Caco-2 (cell line): ENCODE results near the gene TMEM91. TPM values are rescaled to one million over a fixed set of nuclear protein-coding genes. Genes with fewer than 3 reads are reported as not detected.
"Not testable (repeated sequence)": the region's sequence is repeated elsewhere in the genome, so short reads cannot be mapped to it uniquely, and the experiment has no call there.

Experiments used
- BruUV-seq: library from RNA; stranded (reverse); fragments of 400-500 nt; replicated peaks from 2 replicates; lab custom pipeline; 2021; lab: Mats Ljungman, UMichigan
- CTCF ChIA-PET: fragments of 300-600 bp; sonication (Branson Sonifier 250); formaldehyde crosslinking; loops from one replicate; lab custom pipeline; 2022; ENCODE audit warnings: antibody characterized with exemption; lab: Charles Lee
- POLR2A ChIA-PET: fragments of 300-600 bp; sonication (Branson Sonifier 250); formaldehyde crosslinking; loops from one replicate; lab custom pipeline; 2022; ENCODE audit warnings: antibody characterized with exemption; lab: Charles Lee
- DNase-seq, 2 experiments: peaks; one replicate each; pipeline versions ENCODE4 v3.0.0 to v3.0.0-alpha.2; 2020 to 2022
- H3K27me3 ChIP-seq: replicated peaks from 2 replicates; pipeline ENCODE4 v1.6.0; 2011; ENCODE audit warnings: low read length; ENCODE audit not compliant: control insufficient read depth, insufficient read depth
- H3K36me3 ChIP-seq: 2 replicates; pipeline ENCODE4 v1.5.1; 2011; ENCODE audit warnings: low read length; ENCODE audit not compliant: control insufficient read depth, insufficient read depth
- H3K4me1 ChIP-seq: fragments of 250-450 bp; sonication (Bioruptor Pico); 2 replicates; pipeline ENCODE4 v1.5.1; 2020; ENCODE audit warnings: mild to moderate bottlenecking
- H3K4me3 ChIP-seq: 2 replicates; pipeline ENCODE4 v1.5.1; 2011; ENCODE audit warnings: low read depth, mild to moderate bottlenecking, control low read depth, low read length
- H3K9me3 ChIP-seq: fragments of 250-450 bp; sonication (Bioruptor Pico); 2 replicates; pipeline ENCODE4 v1.5.1; 2020; ENCODE audit warnings: mild to moderate bottlenecking, moderate library complexity
- H3K27ac Mint-ChIP-seq: one replicate; pipeline ENCODE4 v1.8.0; 2022; ENCODE audit warnings: mixed read lengths; ENCODE audit not compliant: unreplicated experiment
- H3K27me3 Mint-ChIP-seq: one replicate; pipeline ENCODE4 v1.8.0; 2022; ENCODE audit warnings: mixed read lengths; ENCODE audit not compliant: insufficient read depth, unreplicated experiment
- H3K36me3 Mint-ChIP-seq: one replicate; pipeline ENCODE4 v1.8.0; 2022; ENCODE audit warnings: mild to moderate bottlenecking, mixed read lengths; ENCODE audit not compliant: insufficient read depth, unreplicated experiment
- H3K4me1 Mint-ChIP-seq: one replicate; pipeline ENCODE4 v1.8.0; 2022; ENCODE audit warnings: low read depth, mixed read lengths; ENCODE audit not compliant: unreplicated experiment
- H3K4me3 Mint-ChIP-seq: one replicate; pipeline ENCODE4 v1.8.0; 2022; ENCODE audit warnings: mild to moderate bottlenecking, moderate library complexity, mixed read lengths; ENCODE audit not compliant: unreplicated experiment
- H3K9me3 Mint-ChIP-seq: one replicate; pipeline ENCODE4 v1.8.0; 2022; ENCODE audit warnings: mixed read lengths; ENCODE audit not compliant: unreplicated experiment
- intact Hi-C: fragments of 100-400 bp; cut with micrococcal nuclease; formaldehyde crosslinking; loops from one replicate; pipeline ENCODE4 v1.10.0; 2022; ENCODE audit not compliant: unreplicated experiment
- total RNA-seq: library from RNA; stranded (reverse); gene quantifications from 2 replicates; pipeline ENCODE4 v1.2.3, GENCODE V29; 2022
- TF ChIP-seq, protein P1 (sequence below), 2 experiments: fragments of 200-600 bp in 1 of 2; IDR thresholded peaks; 1 replicate in 1 of 2; 2 replicates in 1 of 2; pipeline versions ENCODE4 v1.5.1 to v1.8.0; 2011 to 2022; ENCODE audit warnings: antibody characterized with exemption in 1 of 2, control low read depth in 1 of 2, inconsistent platforms in 1 of 2, low read depth in 1 of 2, low read length in 1 of 2, mild to moderate bottlenecking in 1 of 2, moderate library complexity in 1 of 2; ENCODE audit not compliant: insufficient read depth in 1 of 2, severe bottlenecking in 1 of 2, unreplicated experiment in 1 of 2

The TMEM91 gene
- total RNA-seq, 1 experiment from 2014 or later, result 1.4 TPM

DNA sequence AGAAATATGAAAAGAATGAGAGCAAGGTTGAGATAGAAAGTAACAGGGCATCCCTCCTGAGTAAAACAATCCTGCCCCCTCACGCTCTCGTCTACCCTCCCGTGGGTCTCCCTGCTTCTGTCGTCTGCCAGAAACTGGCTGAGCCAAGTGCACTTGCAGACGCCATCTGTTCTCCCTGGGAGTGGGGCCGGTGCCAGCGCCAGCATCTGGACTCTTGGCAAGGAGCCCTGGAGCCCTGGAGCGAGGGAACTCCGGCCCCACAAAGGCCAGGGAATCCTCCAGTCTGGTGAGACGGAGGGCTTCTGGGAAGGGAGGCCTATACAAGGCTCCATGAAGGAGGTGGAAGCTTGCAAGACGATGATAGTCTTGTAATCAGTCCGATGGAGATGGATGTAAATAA is 2.3 kb upstream of the TMEM91 start:
- Histone ChIP-seq H3K9me3 (no peaks in the 10 kb centered on the region), H3K4me3 (no peak overlapping the region), H3K4me1 (no peaks in the 10 kb centered on the region), H3K36me3 (no peaks in the 10 kb centered on the region), H3K27me3 (no peaks in the 10 kb centered on the region)
- POLR2A ChIA-PET, result no interaction called here
- no peak overlapping the region for H3K4me3 Mint-ChIP-seq
- intact Hi-C loops, result no loop called here
- TF ChIP-seq, protein P1, sequence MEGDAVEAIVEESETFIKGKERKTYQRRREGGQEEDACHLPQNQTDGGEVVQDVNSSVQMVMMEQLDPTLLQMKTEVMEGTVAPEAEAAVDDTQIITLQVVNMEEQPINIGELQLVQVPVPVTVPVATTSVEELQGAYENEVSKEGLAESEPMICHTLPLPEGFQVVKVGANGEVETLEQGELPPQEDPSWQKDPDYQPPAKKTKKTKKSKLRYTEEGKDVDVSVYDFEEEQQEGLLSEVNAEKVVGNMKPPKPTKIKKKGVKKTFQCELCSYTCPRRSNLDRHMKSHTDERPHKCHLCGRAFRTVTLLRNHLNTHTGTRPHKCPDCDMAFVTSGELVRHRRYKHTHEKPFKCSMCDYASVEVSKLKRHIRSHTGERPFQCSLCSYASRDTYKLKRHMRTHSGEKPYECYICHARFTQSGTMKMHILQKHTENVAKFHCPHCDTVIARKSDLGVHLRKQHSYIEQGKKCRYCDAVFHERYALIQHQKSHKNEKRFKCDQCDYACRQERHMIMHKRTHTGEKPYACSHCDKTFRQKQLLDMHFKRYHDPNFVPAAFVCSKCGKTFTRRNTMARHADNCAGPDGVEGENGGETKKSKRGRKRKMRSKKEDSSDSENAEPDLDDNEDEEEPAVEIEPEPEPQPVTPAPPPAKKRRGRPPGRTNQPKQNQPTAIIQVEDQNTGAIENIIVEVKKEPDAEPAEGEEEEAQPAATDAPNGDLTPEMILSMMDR (IDR thresholded peaks at IDR 0.05; ENCODE audit: insufficient read depth in 1 of 2, low read depth in 1 of 2, low read length in 1 of 2, severe bottlenecking in 1 of 2, unreplicated experiment in 1 of 2), result no peak
- H3K4me1 Mint-ChIP-seq, result no peaks in the 10 kb centered on the region
- no peaks in the 10 kb centered on the region for H3K36me3 Mint-ChIP-seq
- CTCF ChIA-PET, result no interaction called here
- H3K9me3 Mint-ChIP-seq, result no peaks in the 10 kb centered on the region
- no peaks in the 10 kb centered on the region for H3K27me3 Mint-ChIP-seq
- no TSS peak for BruUV-seq
- no peak overlapping the region for H3K27ac Mint-ChIP-seq
- no peak for DNase-seq

DNA sequence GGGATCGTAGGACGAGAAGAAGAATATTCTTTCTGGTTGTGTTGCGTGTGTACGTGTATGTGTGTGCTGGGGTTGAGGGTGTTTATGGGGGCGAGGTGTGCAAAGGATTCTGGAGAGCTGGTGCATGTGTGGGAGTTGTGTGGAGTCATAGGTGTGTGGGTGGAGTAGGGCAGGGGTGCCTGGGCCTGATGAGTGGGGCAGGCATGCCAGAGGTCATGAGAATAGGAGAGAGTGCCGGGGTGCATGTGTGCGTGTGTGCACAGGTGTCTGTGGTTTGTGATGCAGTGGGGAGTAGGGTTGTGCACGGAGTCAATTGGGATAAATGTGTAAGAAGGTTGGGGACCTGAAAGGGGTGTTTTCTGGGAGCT is 649 bp downstream of the TMEM91 start:
- CTCF ChIA-PET, result no interaction called here
- no peak overlapping the region for H3K27ac Mint-ChIP-seq
- Histone ChIP-seq H3K9me3 (no peaks in the 10 kb centered on the region), H3K4me1 (no peaks in the 10 kb centered on the region), H3K4me3 (peak overlapping the region; percentile 51), H3K36me3 (no peaks in the 10 kb centered on the region), H3K27me3 (no peaks in the 10 kb centered on the region)
- no peaks in the 10 kb centered on the region for H3K27me3 Mint-ChIP-seq
- no TSS peak for BruUV-seq
- DNase-seq, result no peak
- POLR2A ChIA-PET, result interaction anchor here (1.3 kb wide), 1 partner anchor 13 kb away, joined by 3 read pairs; no protein-coding TSS in a partner anchor
- peak overlapping the region; percentile 17 for H3K4me3 Mint-ChIP-seq
- intact Hi-C loops, result no loop called here
- H3K4me1 Mint-ChIP-seq, result no peaks in the 10 kb centered on the region
- no peaks in the 10 kb centered on the region for H3K36me3 Mint-ChIP-seq
- TF ChIP-seq, protein P1 (IDR thresholded peaks at IDR 0.05; ENCODE audit: insufficient read depth in 1 of 2, low read depth in 1 of 2, low read length in 1 of 2, severe bottlenecking in 1 of 2, unreplicated experiment in 1 of 2), result no peak
- no peaks in the 10 kb centered on the region for H3K9me3 Mint-ChIP-seq

DNA sequence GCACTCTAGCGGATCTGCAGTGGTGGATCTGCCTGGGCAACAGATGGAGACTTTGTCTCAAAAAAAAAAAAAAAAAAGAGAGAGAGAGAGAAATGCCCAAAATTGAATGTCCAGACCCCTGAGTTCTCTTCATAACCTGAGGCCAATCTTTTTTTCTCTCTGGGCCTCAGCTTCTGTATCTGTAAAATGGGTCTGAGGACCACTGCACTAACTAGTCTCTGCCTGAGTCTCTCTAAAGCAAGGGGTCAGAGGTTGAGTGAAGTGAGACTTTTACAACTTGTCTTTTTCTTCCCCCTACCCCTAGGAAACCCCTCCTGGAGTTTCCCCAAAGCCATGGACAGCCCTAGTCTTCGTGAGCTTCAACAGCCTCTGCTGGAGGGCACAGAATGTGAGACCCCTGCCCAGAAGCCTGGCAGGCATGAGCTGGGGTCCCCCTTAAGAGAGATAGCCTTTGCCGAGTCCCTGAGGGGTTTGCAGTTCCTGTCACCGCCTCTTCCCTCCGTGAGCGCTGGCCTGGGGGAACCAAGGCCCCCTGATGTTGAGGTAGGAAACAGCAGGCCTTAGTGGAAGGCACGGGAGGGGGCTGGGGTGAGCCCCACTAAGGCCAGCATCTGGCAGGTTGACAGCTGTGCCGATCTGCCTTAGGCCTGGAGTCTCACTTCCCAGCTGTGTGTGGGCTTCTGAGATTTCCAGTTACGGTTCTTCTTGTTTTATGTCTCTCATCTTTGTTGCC is 1.8 kb downstream of the TMEM91 start:
- Histone ChIP-seq H3K9me3 (no peaks in the 10 kb centered on the region), H3K4me3 (no peak overlapping the region), H3K27me3 (no peaks in the 10 kb centered on the region), H3K4me1 (no peaks in the 10 kb centered on the region), H3K36me3 (no peaks in the 10 kb centered on the region)
- BruUV-seq, result no TSS peak
- no peak for DNase-seq
- no peak overlapping the region for H3K4me3 Mint-ChIP-seq
- intact Hi-C loops, result no loop called here
- H3K27me3 Mint-ChIP-seq, result no peaks in the 10 kb centered on the region
- TF ChIP-seq, protein P1 (IDR thresholded peaks at IDR 0.05; ENCODE audit: insufficient read depth in 1 of 2, low read depth in 1 of 2, low read length in 1 of 2, severe bottlenecking in 1 of 2, unreplicated experiment in 1 of 2), result peak in 1 of 2 experiments; percentile 21
- ChIA-PET CTCF (no interaction called here), POLR2A (no interaction called here)
- no peak overlapping the region for H3K27ac Mint-ChIP-seq
- no peaks in the 10 kb centered on the region for H3K36me3 Mint-ChIP-seq
- no peaks in the 10 kb centered on the region for H3K4me1 Mint-ChIP-seq
- H3K9me3 Mint-ChIP-seq, result no peaks in the 10 kb centered on the region

DNA sequence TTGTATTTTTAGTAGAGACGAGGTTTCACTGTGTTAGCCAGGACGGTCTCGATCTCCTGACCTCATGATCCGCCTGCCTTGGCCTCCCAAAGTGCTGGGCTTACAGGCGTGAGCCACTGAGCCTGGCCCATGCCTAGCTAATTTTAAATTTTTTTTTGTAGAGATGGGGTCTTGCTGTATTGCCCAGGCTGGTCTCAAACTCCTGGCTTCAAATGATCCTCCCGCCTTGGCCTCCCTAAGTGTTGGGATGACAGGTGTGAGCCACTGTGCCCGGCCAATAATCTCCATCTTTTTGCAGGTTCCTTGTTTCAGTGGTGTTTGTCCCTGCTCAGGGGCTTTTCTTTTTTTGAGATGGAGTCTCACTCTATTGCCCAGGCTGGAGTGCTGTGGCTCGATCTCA is 5.2 kb downstream of the TMEM91 start:
- H3K27ac Mint-ChIP-seq, H3K4me3 Mint-ChIP-seq, H3K9me3 Mint-ChIP-seq, H3K4me3 ChIP-seq, H3K4me1 Mint-ChIP-seq, BruUV-seq, H3K27me3 ChIP-seq, H3K36me3 Mint-ChIP-seq, H3K27me3 Mint-ChIP-seq, H3K36me3 ChIP-seq, intact Hi-C loops, H3K4me1 ChIP-seq, H3K9me3 ChIP-seq, DNase-seq, POLR2A ChIA-PET: not testable (repeated sequence)
- CTCF ChIA-PET, result interaction anchor here (1.6 kb wide), 1 partner anchor 18 kb away, joined by 3 read pairs; no protein-coding TSS in a partner anchor
